Subcutaneous abdominal adipose tissue (tissue), 5 donors: ENCODE measurements around the gene C5AR1.
"Not testable (repeated sequence)": the region's sequence is repeated elsewhere in the genome, so short reads cannot be mapped to it uniquely, and the experiment has no call there.

ENCODE experiments used
- H3K27ac ChIP-seq: one replicate; pipeline ENCODE4 v1.7.0; 2013; ENCODE audit warnings: low read depth, mild to moderate bottlenecking, inconsistent platforms, low read length, moderate library complexity
- H3K27me3 ChIP-seq, 5 donors: one replicate each; pipeline ENCODE4 v1.7.0; 2013; ENCODE audit warnings: low read length in 5 of 5, inconsistent platforms in 1 of 5; ENCODE audit not compliant: control insufficient read depth in 5 of 5, insufficient read depth in 4 of 5
- H3K36me3 ChIP-seq, 5 donors: one replicate each; pipeline ENCODE4 v1.7.0; 2013; ENCODE audit warnings: low read length in 5 of 5; ENCODE audit not compliant: control insufficient read depth in 5 of 5, insufficient read depth in 5 of 5
- H3K4me1 ChIP-seq, 5 donors: one replicate each; pipeline ENCODE4 v1.7.0; 2013; ENCODE audit warnings: low read length in 5 of 5, mild to moderate bottlenecking in 3 of 5, moderate library complexity in 1 of 5; ENCODE audit not compliant: control insufficient read depth in 5 of 5, insufficient read depth in 5 of 5
- H3K4me3 ChIP-seq, 5 donors: one replicate each; pipeline ENCODE4 v1.7.0; 2013; ENCODE audit warnings: low read length in 5 of 5, low read depth in 1 of 5
- H3K9ac ChIP-seq, 5 donors: one replicate each; pipeline ENCODE4 v1.7.0; 2013; ENCODE audit warnings: low read length in 5 of 5, mild to moderate bottlenecking in 4 of 5, moderate library complexity in 3 of 5
- H3K9me3 ChIP-seq, 5 donors: one replicate each; pipeline ENCODE4 v1.7.0; 2013; ENCODE audit warnings: low read length in 5 of 5; ENCODE audit not compliant: control insufficient read depth in 5 of 5
- donor health status: healthy.
- donor health status: healthy.
- donor health status: healthy.
- donor health status: healthy.
- donor health status: healthy.

Gene C5AR1

GRCh38 chr19:47272448-47273312 lies 37.0 kb upstream of the C5AR1 start:
- H3K9ac ChIP-seq, result peak overlapping the region in 4 of 5 donors; percentile 79 to 91 (median 88)
- H3K4me1 ChIP-seq, result peaks cover 6 to 36% (median 32%) of the 10 kb centered on the region in 5 donors
- no peaks in the 10 kb centered on the region for H3K27me3 ChIP-seq
- peak overlapping the region; percentile 86 for H3K27ac ChIP-seq
- peaks cover 0 to 26% (median 24%) of the 10 kb centered on the region in 5 donors for H3K36me3 ChIP-seq
- peak overlapping the region; percentile 69 to 90 (median 85) for H3K4me3 ChIP-seq
- H3K9me3 ChIP-seq, result no peaks in the 10 kb centered on the region

DNA sequence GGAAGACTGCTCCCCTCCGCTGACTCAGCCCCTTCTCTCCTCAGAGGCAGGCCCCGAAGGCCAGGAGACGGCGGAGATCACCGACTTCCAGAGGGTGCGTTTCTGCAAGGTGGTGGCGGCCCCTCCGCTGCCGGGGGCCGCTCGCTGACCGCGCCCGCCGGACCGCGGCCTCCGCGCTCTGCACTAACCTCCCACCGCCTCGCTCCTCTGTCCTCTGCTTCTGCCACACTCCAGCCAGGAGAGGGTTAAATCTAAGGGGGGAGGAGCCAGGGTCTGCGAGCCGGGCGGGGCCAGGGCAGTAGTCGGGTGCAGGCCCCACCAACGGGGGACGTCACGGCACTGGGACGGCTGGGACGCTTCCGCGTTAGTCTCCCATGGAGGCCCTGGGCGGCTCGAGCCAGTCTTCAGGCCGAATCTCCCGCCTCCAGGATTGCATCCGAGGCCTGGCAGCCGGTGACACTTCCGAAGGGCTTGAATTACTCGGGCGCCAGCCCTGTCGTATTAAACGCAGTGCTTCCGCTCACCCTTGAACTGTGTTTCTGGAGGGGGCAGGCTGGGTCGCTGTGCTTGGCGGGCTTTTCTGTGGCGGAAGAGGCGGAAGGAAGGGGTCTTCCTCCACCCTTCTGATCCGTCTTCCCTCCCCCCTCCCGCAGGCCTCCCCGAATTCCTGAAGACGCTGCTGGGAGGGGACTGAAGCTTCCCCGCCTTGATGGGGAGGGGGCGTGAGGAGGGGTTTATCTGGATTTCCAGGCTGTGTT lies 36.2 kb upstream of the C5AR1 start:
- H3K9ac ChIP-seq, result peak overlapping the region; percentile 48 to 91 (median 86)
- no peaks in the 10 kb centered on the region for H3K9me3 ChIP-seq
- peak overlapping the region; percentile 86 for H3K27ac ChIP-seq
- peak overlapping the region; percentile 79 to 96 (median 87) for H3K4me3 ChIP-seq
- H3K4me1 ChIP-seq, result peaks cover 6 to 36% (median 32%) of the 10 kb centered on the region in 5 donors
- no peaks in the 10 kb centered on the region for H3K27me3 ChIP-seq
- peaks cover 0 to 24% (median 20%) of the 10 kb centered on the region in 5 donors for H3K36me3 ChIP-seq

- peaks cover 6 to 36% (median 32%) of the 10 kb centered on the region in 5 donors for H3K4me1 ChIP-seq
These were observed 35.4 kb upstream of the C5AR1 start, which contains the start of gene INAFM1 for GRCh38 chr19:47274071-47274890. TSS of gene INAFM1 (plus strand) at chr19:47274885. CDS start at chr19:47274920, 35 bp downstream.

DNA sequence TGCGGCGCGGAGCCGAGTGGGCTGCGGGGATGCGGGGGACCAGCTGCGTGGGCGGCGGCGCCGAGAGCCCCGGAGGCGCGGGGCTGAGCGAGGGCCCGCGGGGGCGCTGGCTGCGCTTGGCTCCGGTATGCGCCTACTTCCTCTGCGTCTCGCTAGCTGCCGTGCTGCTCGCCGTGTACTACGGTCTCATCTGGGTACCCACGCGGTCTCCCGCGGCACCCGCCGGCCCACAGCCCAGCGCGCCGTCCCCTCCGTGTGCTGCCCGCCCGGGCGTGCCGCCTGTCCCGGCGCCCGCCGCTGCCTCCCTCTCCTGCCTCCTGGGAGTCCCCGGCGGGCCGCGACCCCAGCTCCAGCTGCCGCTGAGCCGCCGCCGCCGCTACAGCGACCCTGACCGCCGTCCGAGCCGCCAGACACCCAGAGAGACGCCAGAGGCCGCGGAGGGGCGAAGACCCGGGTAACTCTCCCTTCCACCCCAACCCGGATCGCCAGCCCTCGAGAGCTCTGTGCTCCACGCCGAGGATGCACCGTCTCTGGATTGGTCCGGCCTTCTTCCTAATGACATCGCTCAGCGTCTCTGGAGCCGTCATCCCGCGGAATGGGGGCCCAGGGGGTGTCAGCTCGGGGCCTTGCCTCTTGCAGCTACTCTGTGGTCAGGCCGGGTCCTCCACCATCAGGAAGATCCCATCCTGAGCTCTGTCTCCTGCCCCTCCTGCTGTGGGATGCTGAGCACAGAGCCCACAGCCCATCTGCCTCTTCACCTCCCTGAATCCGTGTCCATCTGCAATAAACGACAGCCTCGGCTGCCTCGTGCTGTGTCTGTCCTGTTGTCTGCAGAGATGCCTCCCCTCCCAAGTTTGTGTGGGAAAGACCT lies 34.5 kb upstream of the C5AR1 start:
- Histone ChIP-seq H3K4me1 (peaks cover 6 to 36% (median 35%) of the 10 kb centered on the region in 5 donors), H3K4me3 (peak overlapping the region; percentile 39 to 75 (median 54)), H3K27me3 (no peaks in the 10 kb centered on the region), H3K36me3 (peaks cover 0 to 18% (median 16%) of the 10 kb centered on the region in 5 donors), H3K9ac (peak overlapping the region in 4 of 5 donors; percentile 17 to 39 (median 34)), H3K27ac (peak overlapping the region; percentile 54), H3K9me3 (no peaks in the 10 kb centered on the region)

More at GRCh38 chr19:47274071-47274890, 35.4 kb upstream of the C5AR1 start, which contains the start of gene INAFM1:
- Histone ChIP-seq H3K4me3 (peak within 1 kb of the TSS; percentile 79 to 96 (median 87)), H3K27ac (peak within 1 kb of the TSS; percentile 86), H3K27me3 (no peaks in the 10 kb centered on the region), H3K9me3 (no peaks in the 10 kb centered on the region), H3K36me3 (peaks cover 0 to 24% (median 20%) of the 10 kb centered on the region in 5 donors), H3K9ac (peak within 1 kb of the TSS; percentile 48 to 91 (median 86))

GRCh38 chr19:47275791-47276461 lies 33.7 kb upstream of the C5AR1 start:
- Histone ChIP-seq H3K27ac (peak overlapping the region; percentile 54), H3K4me3 (peak overlapping the region; percentile 39 to 75 (median 54)), H3K36me3 (peaks cover 0 to 10% (median 8%) of the 10 kb centered on the region in 5 donors), H3K9ac (peak overlapping the region in 2 of 5 donors; percentile 31 to 38), H3K4me1 (peaks cover 6 to 36% (median 35%) of the 10 kb centered on the region in 5 donors), H3K9me3 (no peaks in the 10 kb centered on the region), H3K27me3 (no peaks in the 10 kb centered on the region)

DNA sequence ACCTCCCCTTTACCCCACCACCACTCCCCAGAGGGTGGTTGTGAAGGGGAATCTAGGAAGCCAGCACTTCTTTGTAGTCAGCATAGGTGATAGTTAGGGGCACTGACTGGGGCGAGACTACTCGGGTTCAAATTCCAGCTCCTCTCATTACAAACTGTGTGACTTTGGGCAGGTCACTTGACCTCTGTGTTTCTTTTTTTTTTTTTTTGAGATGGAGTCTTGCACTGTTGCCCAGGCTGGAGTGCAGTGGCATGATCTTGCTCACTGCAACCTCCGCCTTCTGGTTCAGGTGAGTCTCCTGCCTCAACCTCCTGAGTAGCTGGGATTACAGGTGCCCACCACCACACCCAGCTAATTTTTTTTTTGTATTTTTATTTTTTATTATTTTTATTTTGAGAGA lies 33.1 kb upstream of the C5AR1 start:
- Histone ChIP-seq H3K9ac (peak overlapping the region in 1 of 5 donors; percentile 38), H3K4me1 (peaks cover 6 to 36% (median 35%) of the 10 kb centered on the region in 5 donors), H3K27ac (peak overlapping the region; percentile 54)
- H3K9me3 ChIP-seq, H3K27me3 ChIP-seq, H3K36me3 ChIP-seq, H3K4me3 ChIP-seq: not testable (repeated sequence)

- Histone ChIP-seq H3K27ac (no peak overlapping the region), H3K9ac (no peak overlapping the region), H3K4me1 (peaks cover 6 to 23% (median 15%) of the 10 kb centered on the region in 5 donors), H3K9me3 (no peaks in the 10 kb centered on the region), H3K27me3 (no peaks in the 10 kb centered on the region), H3K36me3 (no peaks in the 10 kb centered on the region), H3K4me3 (no peak overlapping the region)
These were observed 29.4 kb upstream of the C5AR1 start for GRCh38 chr19:47280183-47280797.

DNA sequence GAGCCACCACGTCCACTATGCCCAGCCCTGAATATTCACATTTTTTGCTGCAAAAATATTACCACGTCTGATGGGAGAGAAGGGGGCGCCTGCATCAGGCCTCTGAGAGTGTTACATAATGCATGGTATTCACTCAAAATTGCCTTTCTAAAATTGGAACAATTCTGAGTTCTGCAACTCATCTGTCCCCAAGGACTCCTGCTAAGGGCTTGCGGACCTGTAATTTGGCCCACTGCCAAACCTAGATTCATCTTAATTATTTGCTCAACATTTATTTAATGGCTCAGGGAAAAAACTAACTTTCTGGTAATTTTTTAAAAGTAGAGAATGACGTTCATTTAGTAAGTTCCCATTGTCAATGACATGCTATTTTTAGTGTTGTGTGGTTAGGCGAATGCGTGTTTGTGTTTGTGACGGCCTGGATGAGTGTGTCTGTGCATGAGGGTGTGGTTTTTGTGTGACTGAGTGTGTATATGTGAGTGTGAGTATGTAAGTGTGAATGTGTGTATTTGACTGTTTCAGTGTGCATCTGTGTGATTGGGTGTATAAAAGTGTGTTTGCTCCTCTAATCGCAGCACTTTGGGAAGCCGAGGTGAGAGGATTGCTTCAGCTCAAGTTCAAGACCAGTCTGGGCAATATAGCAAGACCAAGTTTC lies 26.1 kb upstream of the C5AR1 start:
- no peak overlapping the region for H3K27ac ChIP-seq
- no peak overlapping the region for H3K9ac ChIP-seq
- no peaks in the 10 kb centered on the region for H3K9me3 ChIP-seq
- peaks cover 0 to 11% (median 3%) of the 10 kb centered on the region in 5 donors for H3K4me1 ChIP-seq
- H3K36me3 ChIP-seq, result no peaks in the 10 kb centered on the region
- no peak overlapping the region for H3K4me3 ChIP-seq
- H3K27me3 ChIP-seq, result no peaks in the 10 kb centered on the region
